Measurements from ENCODE around the gene WDR77. TPM values are rescaled to one million over a fixed set of nuclear protein-coding genes. Genes with fewer than 3 reads are reported as not detected.

Gene WDR77
- total RNA-seq, 6 donors from 2014 or later, result 11.3 to 32.2 (median 22.1) TPM

DNA sequence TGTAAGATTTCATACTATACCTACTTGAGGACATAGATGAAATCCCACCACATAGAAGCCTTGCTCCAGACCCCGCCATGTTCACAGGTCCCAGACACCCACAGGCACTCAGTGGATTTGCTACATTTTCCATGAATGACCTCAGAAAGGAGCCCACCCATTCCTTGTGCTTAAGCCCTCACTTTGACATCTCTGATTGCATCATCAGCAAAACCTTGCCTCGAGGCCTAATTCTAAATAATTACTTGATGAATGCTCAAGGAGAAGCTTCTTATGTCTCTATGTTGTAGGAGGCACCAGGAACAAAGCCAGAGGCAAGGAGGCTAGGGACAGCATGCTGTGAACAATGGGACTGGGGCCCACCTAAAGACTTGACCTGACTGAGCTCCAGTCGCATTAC is 33.6 kb downstream of the WDR77 start:
- 82 to 86% methylated on average over 3 of the region's 3 CpGs for WGBS, 2 donors
- DNase-seq (no peak), ATAC-seq (ENCODE audit: low FRiP score in 2 of 2) (no peak)
- Histone ChIP-seq H3K4me3 (no peak overlapping the region), H3K4me1 (peaks cover 8 to 13% (median 9%) of the 10 kb centered on the region in 4 donors), H3K9me3 (no peaks in the 10 kb centered on the region), H3K27me3 (no peaks in the 10 kb centered on the region), H3K36me3 (no peaks in the 10 kb centered on the region), H3K27ac (no peak overlapping the region)
- TF ChIP-seq EP300 (IDR thresholded peaks at IDR 0.05) (no peak), POLR2A (IDR thresholded peaks at IDR 0.05) (no peak), POLR2AphosphoS5 (IDR thresholded peaks at IDR 0.05) (no peak)
- TF ChIP-seq, protein P1, sequence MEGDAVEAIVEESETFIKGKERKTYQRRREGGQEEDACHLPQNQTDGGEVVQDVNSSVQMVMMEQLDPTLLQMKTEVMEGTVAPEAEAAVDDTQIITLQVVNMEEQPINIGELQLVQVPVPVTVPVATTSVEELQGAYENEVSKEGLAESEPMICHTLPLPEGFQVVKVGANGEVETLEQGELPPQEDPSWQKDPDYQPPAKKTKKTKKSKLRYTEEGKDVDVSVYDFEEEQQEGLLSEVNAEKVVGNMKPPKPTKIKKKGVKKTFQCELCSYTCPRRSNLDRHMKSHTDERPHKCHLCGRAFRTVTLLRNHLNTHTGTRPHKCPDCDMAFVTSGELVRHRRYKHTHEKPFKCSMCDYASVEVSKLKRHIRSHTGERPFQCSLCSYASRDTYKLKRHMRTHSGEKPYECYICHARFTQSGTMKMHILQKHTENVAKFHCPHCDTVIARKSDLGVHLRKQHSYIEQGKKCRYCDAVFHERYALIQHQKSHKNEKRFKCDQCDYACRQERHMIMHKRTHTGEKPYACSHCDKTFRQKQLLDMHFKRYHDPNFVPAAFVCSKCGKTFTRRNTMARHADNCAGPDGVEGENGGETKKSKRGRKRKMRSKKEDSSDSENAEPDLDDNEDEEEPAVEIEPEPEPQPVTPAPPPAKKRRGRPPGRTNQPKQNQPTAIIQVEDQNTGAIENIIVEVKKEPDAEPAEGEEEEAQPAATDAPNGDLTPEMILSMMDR (IDR thresholded peaks at IDR 0.05), result no peak

DNA sequence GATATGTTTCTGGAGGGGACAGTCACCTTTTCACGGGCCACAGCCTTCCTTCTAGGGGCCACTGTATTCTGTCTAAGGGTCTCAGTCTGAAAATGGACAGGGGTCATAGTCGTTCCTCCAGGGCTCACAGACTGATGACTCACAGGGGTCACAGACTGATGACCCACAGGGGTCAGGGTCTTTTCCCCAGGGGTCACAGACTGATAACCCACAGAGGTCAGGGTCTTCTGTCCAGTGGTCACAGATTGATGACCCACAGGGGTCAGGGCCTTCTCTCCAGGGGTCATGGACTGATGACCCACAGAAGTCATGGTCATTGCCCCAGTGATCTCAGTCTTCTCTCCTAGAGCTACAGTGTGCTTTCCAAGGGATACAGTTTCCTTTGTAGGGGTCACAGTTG is 34.3 kb downstream of the WDR77 start:
- no peak overlapping the region for H3K4me3 ChIP-seq
- H3K27me3 ChIP-seq, result no peaks in the 10 kb centered on the region
- H3K9me3 ChIP-seq, result no peaks in the 10 kb centered on the region
- ATAC-seq (ENCODE audit: low FRiP score in 2 of 2), result no peak
- TF ChIP-seq POLR2AphosphoS5 (IDR thresholded peaks at IDR 0.05), result no peak
- TF ChIP-seq POLR2A (IDR thresholded peaks at IDR 0.05), result no peak
- no peak for TF ChIP-seq EP300 (IDR thresholded peaks at IDR 0.05)
- TF ChIP-seq, protein P1 (IDR thresholded peaks at IDR 0.05), result no peak
- peaks cover 8 to 13% (median 9%) of the 10 kb centered on the region in 4 donors for H3K4me1 ChIP-seq
- H3K36me3 ChIP-seq, result no peaks in the 10 kb centered on the region
- DNase-seq, result no peak
- no peak overlapping the region for H3K27ac ChIP-seq
- WGBS, 2 donors, result 93% methylated on average over 2 of the region's 2 CpGs; no CpG with 5 or more reads in 1 of the 2 donors

DNA sequence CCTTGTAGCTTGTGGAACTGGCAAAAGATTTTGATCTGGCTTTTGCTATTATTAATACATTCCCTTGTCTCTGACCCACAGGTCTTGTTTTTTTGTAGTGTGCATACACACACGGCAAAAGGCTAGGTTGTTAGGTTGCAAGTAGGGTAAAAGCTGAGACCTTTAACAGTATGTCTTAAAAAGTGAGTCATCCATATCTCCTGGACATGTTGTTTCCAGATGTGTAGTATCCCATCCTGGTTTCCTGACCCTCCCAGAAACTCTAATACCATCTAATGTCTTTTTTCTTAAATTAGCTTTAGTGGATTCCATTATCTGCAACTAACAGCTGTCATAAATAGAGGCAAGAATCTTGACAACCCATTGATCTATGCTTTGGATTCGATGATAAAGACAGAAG is 36.2 kb downstream of the WDR77 start:
- TF ChIP-seq, protein P1 (IDR thresholded peaks at IDR 0.05), result no peak
- TF ChIP-seq POLR2A (IDR thresholded peaks at IDR 0.05) (no peak), EP300 (IDR thresholded peaks at IDR 0.05) (no peak), POLR2AphosphoS5 (IDR thresholded peaks at IDR 0.05) (no peak)
- Histone ChIP-seq H3K27me3 (no peaks in the 10 kb centered on the region), H3K4me3 (no peak overlapping the region), H3K27ac (no peak overlapping the region), H3K4me1 (peaks cover under 1 to 5% (median 4%) of the 10 kb centered on the region in 4 donors), H3K9me3 (no peaks in the 10 kb centered on the region), H3K36me3 (no peaks in the 10 kb centered on the region)
- DNase-seq (no peak), ATAC-seq (ENCODE audit: low FRiP score in 2 of 2) (no peak)
- 73 to 75% methylated on average over 2 of the region's 2 CpGs for WGBS, 2 donors

DNA sequence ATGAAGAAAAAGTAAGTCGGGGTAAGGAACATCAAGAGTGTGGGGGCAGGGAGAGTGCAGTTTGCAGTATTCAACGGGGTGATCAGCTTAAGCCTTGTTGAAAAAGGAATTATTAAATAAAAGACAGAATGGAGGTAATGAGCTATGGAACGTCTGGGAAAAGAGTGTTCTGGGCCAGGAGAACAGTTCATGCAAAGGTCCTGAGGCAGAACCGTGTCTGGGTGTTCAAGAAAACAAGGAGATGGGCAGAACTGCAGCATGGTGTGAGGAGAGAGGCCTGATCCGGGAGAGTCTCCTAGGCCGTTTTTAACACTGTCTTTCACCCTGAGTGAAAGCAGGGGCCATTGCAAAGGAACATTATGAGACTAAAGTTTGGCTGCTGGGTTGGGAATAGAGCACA is 41.8 kb downstream of the WDR77 start:
- WGBS, 2 donors, result 69 to 77% methylated on average over 6 of the region's 6 CpGs
- TF ChIP-seq EP300 (IDR thresholded peaks at IDR 0.05) (no peak), POLR2AphosphoS5 (IDR thresholded peaks at IDR 0.05) (no peak), POLR2A (IDR thresholded peaks at IDR 0.05) (no peak)
- TF ChIP-seq, protein P1 (IDR thresholded peaks at IDR 0.05), result no peak

DNA sequence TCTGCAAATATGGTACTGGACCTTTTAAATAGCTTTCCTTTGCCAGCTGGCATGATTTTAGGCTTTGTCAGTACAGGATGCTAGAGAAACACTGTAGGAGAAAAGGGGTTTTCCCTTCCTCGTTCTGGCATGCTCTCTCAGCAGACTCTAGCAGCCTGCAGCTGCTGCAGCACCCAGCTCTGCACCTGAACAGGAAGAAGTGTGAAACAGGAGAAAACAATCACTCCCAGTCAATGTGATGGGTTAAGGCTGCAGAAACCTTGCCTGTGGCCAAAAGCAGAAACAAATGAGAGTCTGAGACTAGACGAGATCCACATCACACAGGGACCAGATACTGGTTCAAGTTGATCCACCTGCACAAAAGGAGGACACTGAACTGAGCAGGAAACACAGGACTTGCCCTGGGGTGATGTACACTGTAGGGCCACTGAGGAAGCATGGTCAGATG is 42.7 kb downstream of the WDR77 start:
- peak in 1 of 2 donors; percentile 50 for DNase-seq
- WGBS, 2 donors, result 2 to 5% methylated on average over 2 of the region's 2 CpGs
- TF ChIP-seq POLR2A (IDR thresholded peaks at IDR 0.05) (no peak), EP300 (IDR thresholded peaks at IDR 0.05) (no peak), POLR2AphosphoS5 (IDR thresholded peaks at IDR 0.05) (no peak)
- TF ChIP-seq, protein P1 (IDR thresholded peaks at IDR 0.05), result no peak

More for the DNA sequence above, 41.8 kb downstream of the WDR77 start:
- ATAC-seq (ENCODE audit: low FRiP score in 2 of 2) (no peak), DNase-seq (no peak)
- peaks cover 0 to 9% (median 6%) of the 10 kb centered on the region in 4 donors for H3K4me1 ChIP-seq
- H3K4me3 ChIP-seq, result no peak overlapping the region
- no peaks in the 10 kb centered on the region for H3K36me3 ChIP-seq
- no peak overlapping the region for H3K27ac ChIP-seq
- H3K27me3 ChIP-seq, result no peaks in the 10 kb centered on the region
- H3K9me3 ChIP-seq, result no peaks in the 10 kb centered on the region

More for the DNA sequence above, 42.7 kb downstream of the WDR77 start:
- H3K4me1 ChIP-seq, result peaks cover 0 to 9% (median 6%) of the 10 kb centered on the region in 4 donors
- no peaks in the 10 kb centered on the region for H3K27me3 ChIP-seq
- H3K36me3 ChIP-seq, result no peaks in the 10 kb centered on the region
- H3K4me3 ChIP-seq, result no peak overlapping the region
- no peaks in the 10 kb centered on the region for H3K9me3 ChIP-seq
- ATAC-seq (ENCODE audit: low FRiP score in 2 of 2), result peak; percentile 23 to 73
- H3K27ac ChIP-seq, result no peak overlapping the region
